Measurements from ENCODE around the gene LMCD1. TPM values are rescaled to one million over a fixed set of nuclear protein-coding genes. Genes with fewer than 3 reads are reported as not detected.

The LMCD1 gene
- total RNA-seq, 2 experiments from 2014 or later = 0.47 TPM; not detected in 1

DNA sequence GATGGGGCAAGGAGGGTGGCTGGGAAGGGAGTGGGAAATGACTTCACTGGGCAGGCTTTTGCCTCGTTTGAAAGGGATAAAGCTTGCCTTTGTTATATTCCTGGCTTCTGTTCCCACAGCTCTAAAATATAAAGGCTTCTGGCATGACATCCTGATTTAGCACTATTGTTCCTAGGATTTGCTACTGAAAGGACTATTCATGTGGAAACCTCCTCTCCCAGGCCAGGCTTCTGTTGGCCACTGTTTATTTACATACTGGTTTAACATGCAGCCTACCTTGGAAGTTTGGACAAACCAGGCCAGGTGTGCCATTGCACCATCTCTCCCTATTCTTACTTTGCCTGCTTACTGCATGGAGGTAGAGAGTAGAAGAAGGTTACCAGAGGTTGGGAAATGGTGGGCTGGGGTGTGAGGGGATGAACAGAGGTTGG, 2.4 kb upstream of the LMCD1 start:
- Histone ChIP-seq H3K4me1 (ENCODE audit: insufficient read depth, low read length, poor library complexity, severe bottlenecking) (peaks cover 22% of the 10 kb centered on the region), H3K79me2 (ENCODE audit: insufficient read depth, low read depth, low read length) (no peaks in the 10 kb centered on the region), H4K20me1 (ENCODE audit: insufficient read depth, low read length) (no peaks in the 10 kb centered on the region), H3K4me3 (ENCODE audit: low read depth, low read length, poor library complexity, severe bottlenecking) (no peak overlapping the region), H3K36me3 (ENCODE audit: insufficient read depth, low read length) (no peaks in the 10 kb centered on the region), H3K9me3 (ENCODE audit: low read length) (no peaks in the 10 kb centered on the region), H3K4me2 (ENCODE audit: low read length) (no peak overlapping the region), H2AFZ (ENCODE audit: low read length) (no peak overlapping the region), H3K9me2 (ENCODE audit: insufficient read depth, low read length) (no peaks in the 10 kb centered on the region), H3K27ac (ENCODE audit: low read depth, low read length, poor library complexity, severe bottlenecking) (no peak overlapping the region)
- intact Hi-C loops (cut with micrococcal nuclease; ENCODE audit: unreplicated experiment) = no loop called here
- CTCF ChIA-PET (ENCODE audit: unreplicated experiment) = no interaction called here
- DNase-seq (ENCODE audit: low spot score) = no peak
- no TSS peak for BruUV-seq (replicated peaks)
- POLR2A ChIA-PET = interaction anchor here (0.5 to 0.9 kb wide), 2 partner anchors 15 to 448 kb away, joined by 3 to 4 read pairs; no protein-coding TSS in a partner anchor
- TF ChIP-seq, protein P1, sequence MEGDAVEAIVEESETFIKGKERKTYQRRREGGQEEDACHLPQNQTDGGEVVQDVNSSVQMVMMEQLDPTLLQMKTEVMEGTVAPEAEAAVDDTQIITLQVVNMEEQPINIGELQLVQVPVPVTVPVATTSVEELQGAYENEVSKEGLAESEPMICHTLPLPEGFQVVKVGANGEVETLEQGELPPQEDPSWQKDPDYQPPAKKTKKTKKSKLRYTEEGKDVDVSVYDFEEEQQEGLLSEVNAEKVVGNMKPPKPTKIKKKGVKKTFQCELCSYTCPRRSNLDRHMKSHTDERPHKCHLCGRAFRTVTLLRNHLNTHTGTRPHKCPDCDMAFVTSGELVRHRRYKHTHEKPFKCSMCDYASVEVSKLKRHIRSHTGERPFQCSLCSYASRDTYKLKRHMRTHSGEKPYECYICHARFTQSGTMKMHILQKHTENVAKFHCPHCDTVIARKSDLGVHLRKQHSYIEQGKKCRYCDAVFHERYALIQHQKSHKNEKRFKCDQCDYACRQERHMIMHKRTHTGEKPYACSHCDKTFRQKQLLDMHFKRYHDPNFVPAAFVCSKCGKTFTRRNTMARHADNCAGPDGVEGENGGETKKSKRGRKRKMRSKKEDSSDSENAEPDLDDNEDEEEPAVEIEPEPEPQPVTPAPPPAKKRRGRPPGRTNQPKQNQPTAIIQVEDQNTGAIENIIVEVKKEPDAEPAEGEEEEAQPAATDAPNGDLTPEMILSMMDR (conservative IDR thresholded peaks at IDR 0.05; ENCODE audit: low read length) = no peak
- no peak for TF ChIP-seq EZH2phosphoT487 (IDR thresholded peaks at IDR 0.05; ENCODE audit: borderline replicate concordance, low read depth, low read length)

DNA sequence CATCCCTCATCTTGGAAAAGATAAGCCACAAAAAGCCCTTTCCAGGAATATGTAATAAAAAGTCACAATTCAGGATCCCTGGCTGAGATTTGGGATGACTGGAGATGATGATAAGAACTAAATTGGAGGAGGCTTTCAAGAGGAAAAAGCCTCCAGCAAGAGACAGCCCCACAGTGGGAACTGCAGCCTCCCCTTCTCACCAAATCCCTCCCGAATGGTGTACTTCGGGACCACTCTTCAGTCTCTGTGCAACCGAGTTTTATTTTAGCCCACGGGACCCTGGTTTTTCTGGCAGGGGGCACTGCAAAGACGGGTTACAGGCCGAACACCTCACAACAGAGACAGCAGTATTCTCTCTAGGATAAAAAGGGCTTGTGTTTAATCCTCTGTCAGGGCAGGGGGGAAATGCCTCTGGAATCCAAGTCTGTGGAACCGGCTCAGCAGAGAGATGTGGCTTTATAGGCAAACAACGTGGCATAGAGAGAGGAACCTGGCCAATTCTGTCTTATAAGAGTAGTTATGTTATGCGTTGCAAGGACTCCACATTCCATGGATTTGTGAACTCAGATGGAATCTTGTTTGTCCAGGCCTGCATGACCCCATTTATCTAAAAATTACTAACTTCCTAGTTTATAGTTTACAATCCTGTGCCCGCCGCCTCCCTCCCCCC, 1.2 kb upstream of the LMCD1 start:
- Histone ChIP-seq H3K36me3 (ENCODE audit: insufficient read depth, low read length) (no peaks in the 10 kb centered on the region), H3K9me2 (ENCODE audit: insufficient read depth, low read length) (no peaks in the 10 kb centered on the region), H3K4me3 (ENCODE audit: low read depth, low read length, poor library complexity, severe bottlenecking) (no peak overlapping the region), H4K20me1 (ENCODE audit: insufficient read depth, low read length) (no peaks in the 10 kb centered on the region), H3K79me2 (ENCODE audit: insufficient read depth, low read depth, low read length) (no peaks in the 10 kb centered on the region), H3K9me3 (ENCODE audit: low read length) (no peaks in the 10 kb centered on the region), H3K4me1 (ENCODE audit: insufficient read depth, low read length, poor library complexity, severe bottlenecking) (peaks cover 34% of the 10 kb centered on the region), H2AFZ (ENCODE audit: low read length) (no peak overlapping the region), H3K4me2 (ENCODE audit: low read length) (no peak overlapping the region), H3K27ac (ENCODE audit: low read depth, low read length, poor library complexity, severe bottlenecking) (no peak overlapping the region)
- DNase-seq (ENCODE audit: low spot score) = no peak
- TF ChIP-seq, protein P1 (conservative IDR thresholded peaks at IDR 0.05; ENCODE audit: low read length) = no peak
- no peak for TF ChIP-seq EZH2phosphoT487 (IDR thresholded peaks at IDR 0.05; ENCODE audit: borderline replicate concordance, low read depth, low read length)
- POLR2A ChIA-PET = interaction anchor here (1.0 kb wide), 1 partner anchor 17 kb away, joined by 3 read pairs; no protein-coding TSS in a partner anchor
- intact Hi-C loops (cut with micrococcal nuclease; ENCODE audit: unreplicated experiment) = no loop called here
- CTCF ChIA-PET (ENCODE audit: unreplicated experiment) = no interaction called here
- BruUV-seq (replicated peaks) = no TSS peak

DNA sequence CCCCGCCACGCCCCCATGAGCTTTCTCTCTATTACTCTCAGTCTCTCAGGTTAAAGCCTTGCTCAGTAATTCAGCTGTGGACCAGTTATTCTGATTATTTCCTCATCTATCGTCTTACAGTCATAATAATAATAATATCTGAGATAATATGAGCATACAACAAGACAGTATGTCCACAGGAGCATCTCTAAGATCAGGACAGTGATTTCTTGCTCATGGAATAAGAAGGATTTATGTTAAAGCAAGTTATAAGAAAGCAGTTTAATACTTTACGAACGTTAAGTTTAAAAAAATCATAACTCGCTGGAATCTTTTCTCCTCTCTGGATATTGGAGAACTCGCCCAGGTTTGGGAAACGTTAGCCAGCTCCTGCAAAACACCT, 643 bp upstream of the LMCD1 start:
- peak overlapping the region; percentile 62 for H3K4me2 ChIP-seq (ENCODE audit: low read length)
- POLR2A ChIA-PET = interaction anchor here (1.0 kb wide), 1 partner anchor 17 kb away, joined by 3 read pairs; no protein-coding TSS in a partner anchor
- no TSS peak for BruUV-seq (replicated peaks)
- intact Hi-C loops (cut with micrococcal nuclease; ENCODE audit: unreplicated experiment) = no loop called here
- H3K27ac ChIP-seq (ENCODE audit: low read depth, low read length, poor library complexity, severe bottlenecking) = no peak overlapping the region
- CTCF ChIA-PET (ENCODE audit: unreplicated experiment) = no interaction called here
- H3K79me2 ChIP-seq (ENCODE audit: insufficient read depth, low read depth, low read length) = no peaks in the 10 kb centered on the region
- no peak for DNase-seq (ENCODE audit: low spot score)
- H2AFZ ChIP-seq (ENCODE audit: low read length) = peak overlapping the region; percentile 94
- H3K9me2 ChIP-seq (ENCODE audit: insufficient read depth, low read length) = no peaks in the 10 kb centered on the region
- no peaks in the 10 kb centered on the region for H3K9me3 ChIP-seq (ENCODE audit: low read length)
- TF ChIP-seq, protein P1 (conservative IDR thresholded peaks at IDR 0.05; ENCODE audit: low read length) = no peak
- no peak for TF ChIP-seq EZH2phosphoT487 (IDR thresholded peaks at IDR 0.05; ENCODE audit: borderline replicate concordance, low read depth, low read length)
- peaks cover 39% of the 10 kb centered on the region for H3K4me1 ChIP-seq (ENCODE audit: insufficient read depth, low read length, poor library complexity, severe bottlenecking)
- no peaks in the 10 kb centered on the region for H4K20me1 ChIP-seq (ENCODE audit: insufficient read depth, low read length)
- H3K36me3 ChIP-seq (ENCODE audit: insufficient read depth, low read length) = no peaks in the 10 kb centered on the region
- peak overlapping the region; percentile 65 for H3K4me3 ChIP-seq (ENCODE audit: low read depth, low read length, poor library complexity, severe bottlenecking)
